Measurements from ENCODE around the gene EVA1B.
A peak's percentile ranks its signal among the peaks of the same experiment; 100 is the strongest.

Gene EVA1B

GRCh38 chr1:36346741-36347370, 23.4 kb upstream of the EVA1B start:
- FAIRE-seq = no peak
- DNase-seq (ENCODE audit: low spot score) = no peak

GRCh38 chr1:36345353-36345752, 21.9 kb upstream of the EVA1B start:
- FAIRE-seq (no peak), DNase-seq (ENCODE audit: low spot score) (no peak)

GRCh38 chr1:36344395-36344680, 20.9 kb upstream of the EVA1B start:
- no peak for DNase-seq (ENCODE audit: low spot score)
- FAIRE-seq = no peak

- DNase-seq (ENCODE audit: low spot score) (no peak), FAIRE-seq (no peak)
Observed at GRCh38 chr1:36343651-36344394, 20.4 kb upstream of the EVA1B start.

GRCh38 chr1:36342426-36343185, 19.2 kb upstream of the EVA1B start:
- no peak for FAIRE-seq
- DNase-seq (ENCODE audit: low spot score) = peak; percentile 36

GRCh38 chr1:36341626-36342320, 18.3 kb upstream of the EVA1B start:
- FAIRE-seq (no peak), DNase-seq (ENCODE audit: low spot score) (no peak)

GRCh38 chr1:36339615-36340014, 16.2 kb upstream of the EVA1B start:
- DNase-seq (ENCODE audit: low spot score) = no peak
- no peak for FAIRE-seq

GRCh38 chr1:36339215-36339614, 15.8 kb upstream of the EVA1B start:
- FAIRE-seq (no peak), DNase-seq (ENCODE audit: low spot score) (no peak)

GRCh38 chr1:36337830-36338229, 14.4 kb upstream of the EVA1B start:
- no peak for DNase-seq (ENCODE audit: low spot score)
- FAIRE-seq = no peak

GRCh38 chr1:36330940-36331339, 7.5 kb upstream of the EVA1B start:
- DNase-seq (ENCODE audit: low spot score) (no peak), FAIRE-seq (no peak)

GRCh38 chr1:36329817-36330216, 6.4 kb upstream of the EVA1B start:
- DNase-seq (ENCODE audit: low spot score) = no peak
- no peak for FAIRE-seq

GRCh38 chr1:36328713-36329112, 5.3 kb upstream of the EVA1B start:
- no peak for FAIRE-seq

GRCh38 chr1:36328088-36328480, 4.6 kb upstream of the EVA1B start:
- DNase-seq (ENCODE audit: low spot score) = no peak
- FAIRE-seq = no peak

More at GRCh38 chr1:36328713-36329112, 5.3 kb upstream of the EVA1B start:
- DNase-seq (ENCODE audit: low spot score) = no peak

- FAIRE-seq = no peak
- no peak for DNase-seq (ENCODE audit: low spot score)
Observed at GRCh38 chr1:36327421-36328087, 4.1 kb upstream of the EVA1B start.

- FAIRE-seq = no peak
- no peak for DNase-seq (ENCODE audit: low spot score)
Observed at GRCh38 chr1:36326499-36326898, 3.1 kb upstream of the EVA1B start.

GRCh38 chr1:36324353-36324703, 883 bp upstream of the EVA1B start:
- no peak for DNase-seq (ENCODE audit: low spot score)
- FAIRE-seq = no peak

GRCh38 chr1:36322786-36323635, 434 bp downstream of the EVA1B start:
- DNase-seq (ENCODE audit: low spot score) (no peak), FAIRE-seq (no peak)

GRCh38 chr1:36322041-36322785, 1.2 kb downstream of the EVA1B start:
- FAIRE-seq (no peak), DNase-seq (ENCODE audit: low spot score) (no peak)

GRCh38 chr1:36321119-36321951, 2.1 kb downstream of the EVA1B start:
- DNase-seq (ENCODE audit: low spot score) = no peak
- FAIRE-seq = no peak
